Rectal smooth muscle tissue (tissue), 1 donor: ENCODE data around the gene ZNF558.
"Not testable (repeated sequence)": the region's sequence is repeated elsewhere in the genome, so short reads cannot be mapped to it uniquely, and the experiment has no call there.

Source experiments
- H3K27ac ChIP-seq: one replicate; pipeline ENCODE4 v1.7.0; 2013; ENCODE audit warnings: low read depth, low read length, inconsistent platforms
- H3K27me3 ChIP-seq: one replicate; pipeline ENCODE4 v1.7.0; 2013; ENCODE audit warnings: low read length; ENCODE audit not compliant: control insufficient read depth, insufficient read depth
- H3K36me3 ChIP-seq: one replicate; pipeline ENCODE4 v1.7.0; 2013; ENCODE audit warnings: low read length; ENCODE audit not compliant: control insufficient read depth, insufficient read depth
- H3K4me1 ChIP-seq: one replicate; pipeline ENCODE4 v1.7.0; 2013; ENCODE audit warnings: low read length; ENCODE audit not compliant: control insufficient read depth, insufficient read depth
- H3K4me3 ChIP-seq: one replicate; pipeline ENCODE4 v1.7.0; 2013; ENCODE audit warnings: low read length
- H3K9ac ChIP-seq: one replicate; pipeline ENCODE4 v1.7.0; 2013; ENCODE audit warnings: low read length

The ZNF558 gene

DNA sequence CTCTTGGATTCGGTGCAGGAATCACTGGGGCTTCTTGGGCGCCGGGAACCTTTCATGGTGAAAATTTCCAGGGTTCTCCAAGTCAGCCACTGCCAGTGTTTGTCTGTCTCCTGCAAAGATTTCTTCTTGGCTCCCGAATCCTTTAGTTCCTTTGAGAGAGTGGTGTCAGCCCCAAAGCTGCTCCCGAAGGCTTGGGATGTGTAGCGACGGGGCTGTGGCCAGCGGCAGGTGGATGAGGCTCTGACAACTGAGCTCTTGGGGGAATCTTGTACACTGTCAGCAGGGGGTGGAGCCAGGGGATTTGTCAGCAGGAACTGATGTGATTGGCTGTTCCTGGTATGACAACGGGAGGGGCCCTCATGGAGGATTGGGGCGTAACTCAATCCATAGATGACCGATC, 64.8 kb downstream of the ZNF558 start:
- H3K4me3 ChIP-seq, H3K27me3 ChIP-seq, H3K4me1 ChIP-seq, H3K36me3 ChIP-seq, H3K9ac ChIP-seq, H3K27ac ChIP-seq: not testable (repeated sequence)
